GM12878 (cell line): Measurements from ENCODE around the gene ADPRS. TPM values are rescaled to one million over a fixed set of nuclear protein-coding genes. Genes with fewer than 3 reads are reported as not detected.

Experiments
- ATAC-seq: fragments of 200-7000 bp; cut with Tn5 transposase; 3 replicates; pipeline ENCODE4 v1.9.1; 2020; ENCODE audit warnings: mild to moderate bottlenecking, moderate library complexity
- BruUV-seq: library from RNA; stranded (reverse); fragments of 400-500 nt; replicated peaks from 2 replicates; lab custom pipeline; 2021; lab: Mats Ljungman, UMichigan
- CTCF ChIA-PET: fragments of 300-600 bp; sonication (Branson Sonifier 250); formaldehyde crosslinking; extraction: SDS; loops from one replicate; lab custom pipeline; 2021; ENCODE audit warnings: inconsistent platforms; lab: Yijun Ruan, JAX
- POLR2A ChIA-PET: fragments of 350-600 bp; formaldehyde crosslinking; extraction: SDS; loops from one replicate; lab custom pipeline; 2021; ENCODE audit warnings: inconsistent platforms; lab: Charles Lee
- RAD21 ChIA-PET: fragments of 300-600 bp; sonication (Branson Sonifier 250); formaldehyde crosslinking; loops from one replicate; lab custom pipeline; 2023; ENCODE audit warnings: antibody characterized with exemption; ENCODE audit not compliant: unreplicated experiment; lab: Charles Lee
- SMC1A ChIA-PET: fragments of 300-600 bp; sonication (Branson Sonifier 250); formaldehyde crosslinking; loops from one replicate; lab custom pipeline; 2023; ENCODE audit not compliant: unreplicated experiment, uncharacterized antibody; lab: Charles Lee
- DNase-seq: peaks from one replicate; pipeline ENCODE4 v3.0.0-alpha.2; 2011; ENCODE audit warnings: low read depth, low spot score
- FAIRE-seq: peaks from 3 replicates; lab custom pipeline; 2011; peaks lifted over from hg19 to GRCh38; lab: Jason Lieb, UNC
- H2AFZ ChIP-seq: 2 replicates; pipeline ENCODE4 v1.6.0; 2011; ENCODE audit warnings: low read depth, low read length, control low read depth; ENCODE audit not compliant: control insufficient read depth
- H3K27ac ChIP-seq: 2 replicates; pipeline ENCODE4 v1.5.1; 2011; ENCODE audit warnings: control low read depth; ENCODE audit not compliant: control insufficient read depth, insufficient read depth
- H3K27me3 ChIP-seq, 2 experiments: replicated peaks in 1 of 2; 2 replicates each; pipeline versions ENCODE4 v1.6.0 to v1.6.1; 2011; ENCODE audit warnings: low read length in 1 of 2; ENCODE audit not compliant: control insufficient read depth in 2 of 2, insufficient read depth in 2 of 2
- H3K36me3 ChIP-seq, 2 experiments: 2 replicates each; pipeline ENCODE4 v1.5.1; 2011; ENCODE audit warnings: low read length in 1 of 2; ENCODE audit not compliant: control insufficient read depth in 2 of 2, insufficient read depth in 2 of 2
- H3K4me1 ChIP-seq: 2 replicates; pipeline ENCODE4 v1.6.1; 2011; ENCODE audit warnings: mild to moderate bottlenecking, low read length, moderate library complexity, mixed read lengths; ENCODE audit not compliant: control insufficient read depth, insufficient read depth
- H3K4me2 ChIP-seq: 2 replicates; pipeline ENCODE4 v1.6.0; 2011; ENCODE audit warnings: control low read depth; ENCODE audit not compliant: control insufficient read depth, insufficient read depth
- H3K4me3 ChIP-seq: fragments of 200-600 bp; sonication (generic); 2 replicates; pipeline ENCODE4 v1.5.1; 2016
- H3K79me2 ChIP-seq: 2 replicates; pipeline ENCODE4 v1.6.0; 2011; ENCODE audit warnings: low read length; ENCODE audit not compliant: control insufficient read depth, insufficient read depth
- H3K9ac ChIP-seq: 2 replicates; pipeline ENCODE4 v1.8.0; 2011; ENCODE audit warnings: low read length, control low read depth, mixed read lengths; ENCODE audit not compliant: control insufficient read depth, insufficient read depth
- H3K9me3 ChIP-seq: replicated peaks from 3 replicates; pipeline ENCODE4 v1.5.1; 2011; ENCODE audit warnings: mild to moderate bottlenecking, low read length; ENCODE audit not compliant: control insufficient read depth, insufficient read depth
- H4K20me1 ChIP-seq: 2 replicates; pipeline ENCODE4 v1.6.0; 2011; ENCODE audit not compliant: control insufficient read depth, insufficient read depth
- FOS ChIP-seq: IDR thresholded peaks from 3 replicates; pipeline ENCODE4 v1.6.1; 2011; ENCODE audit warnings: borderline replicate concordance; ENCODE audit not compliant: insufficient read length; ENCODE audit errors: extremely low read depth
- MEF2A ChIP-seq: IDR thresholded peaks from 2 replicates; pipeline ENCODE4 v1.6.1; 2011; ENCODE audit warnings: low read depth, mild to moderate bottlenecking, low read length, moderate library complexity; ENCODE audit not compliant: insufficient read depth
- NFIC ChIP-seq: IDR thresholded peaks from 2 replicates; pipeline ENCODE4 v1.6.1; 2012; ENCODE audit warnings: low read depth, mild to moderate bottlenecking, inconsistent platforms, low read length, moderate library complexity
- NFYA ChIP-seq: IDR thresholded peaks from 2 replicates; pipeline ENCODE4 v1.6.1; 2011; ENCODE audit warnings: low read depth, mild to moderate bottlenecking, low read length, improper control_type of control experiment, borderline replicate concordance
- NRF1 ChIP-seq: conservative IDR thresholded peaks from 2 replicates; pipeline ENCODE4 v1.6.1; 2011; ENCODE audit warnings: mild to moderate bottlenecking, low read depth, low read length, improper control_type of control experiment
- SPI1 ChIP-seq: IDR thresholded peaks from 2 replicates; pipeline ENCODE4 v1.6.1; 2011; ENCODE audit warnings: low read depth, mild to moderate bottlenecking, low read length, moderate library complexity, borderline replicate concordance; ENCODE audit not compliant: insufficient read depth
- SUPT20H ChIP-seq: IDR thresholded peaks from 2 replicates; pipeline ENCODE4 v1.6.1; 2011; ENCODE audit warnings: low read depth, mild to moderate bottlenecking, low read length, moderate library complexity, borderline replicate concordance; ENCODE audit not compliant: control insufficient read depth
- ZSCAN29 ChIP-seq: fragments of 450-650 bp; IDR thresholded peaks from 2 replicates; pipeline ENCODE4 v1.6.1; 2017; ENCODE audit warnings: mild to moderate bottlenecking, moderate library complexity
- WGBS: methylation state at CpG from one replicate; pipeline ENCODE4 v1.1.6; 2016; ENCODE audit warnings: low lambda C conversion rate; ENCODE audit not compliant: insufficient replicate concordance, insufficient coverage; ENCODE audit errors: missing lambda C conversion rate; 5-methylcytosine and 5-hydroxymethylcytosine counted together
- in situ Hi-C: fragments of 300-500 bp; cut with MboI; formaldehyde crosslinking; loops from 9 replicates; pipeline ENCODE4 v1.14.3; 2018; ENCODE audit warnings: mixed read lengths
- intact Hi-C: fragments of 100-400 bp; cut with micrococcal nuclease; formaldehyde crosslinking; loops from one replicate; pipeline ENCODE4 v1.14.2; 2022; ENCODE audit not compliant: unreplicated experiment
- polyA plus RNA-seq, 11 experiments: library from polyadenylated mRNA; depleted of rRNA in 4 of 11; unstranded in 6 of 11; stranded (reverse) in 5 of 11; fragments of >200 nt; fragmentation: Nextera tagmentation in 4 of 11; fragmentation: Illumina TruSeq in 1 of 11; extraction: Ambion mirVana in 4 of 11; extraction: Trizol in 1 of 11; gene quantifications; 1 replicate in 1 of 11; 2 replicates in 10 of 11; pipeline versions ENCODE4 v1.2.1 to v1.2.3, GENCODE V29; 2011 to 2016; ENCODE audit warnings: inconsistent platforms in 2 of 11, missing spikeins in 2 of 11, low read depth in 1 of 11
- total RNA-seq, 4 experiments: library from RNA; depleted of rRNA in 3 of 4; stranded (reverse); fragments of >200 nt in 3 of 4; fragmentation: Illumina TruSeq in 1 of 4; extraction: Trizol in 1 of 4; gene quantifications; 2 replicates each; pipeline versions ENCODE4 v1.2.1 to v1.2.3, GENCODE V29; 2013 to 2021
- TF ChIP-seq, protein P1 (sequence below): IDR thresholded peaks from 2 replicates; pipeline ENCODE4 v1.6.1; 2012; ENCODE audit warnings: mild to moderate bottlenecking, low read depth, low read length
- TF ChIP-seq, protein P2 (sequence below): fragments of 450-650 bp; IDR thresholded peaks from 2 replicates; pipeline ENCODE4 v1.6.1; 2016; ENCODE audit warnings: mild to moderate bottlenecking, moderate library complexity, borderline replicate concordance
- TF ChIP-seq, protein P3 (sequence below): fragments of 450-650 bp; IDR thresholded peaks from 2 replicates; pipeline ENCODE4 v1.6.1; 2017; ENCODE audit warnings: low read depth, mild to moderate bottlenecking, moderate library complexity

Gene ADPRS
- total and polyA plus RNA-seq, 10 of the 15 experiments (the other 5 are each of a cell fraction or from before 2014, with no cell fraction given), result 7.6 to 57.6 (median 39.1) TPM

DNA sequence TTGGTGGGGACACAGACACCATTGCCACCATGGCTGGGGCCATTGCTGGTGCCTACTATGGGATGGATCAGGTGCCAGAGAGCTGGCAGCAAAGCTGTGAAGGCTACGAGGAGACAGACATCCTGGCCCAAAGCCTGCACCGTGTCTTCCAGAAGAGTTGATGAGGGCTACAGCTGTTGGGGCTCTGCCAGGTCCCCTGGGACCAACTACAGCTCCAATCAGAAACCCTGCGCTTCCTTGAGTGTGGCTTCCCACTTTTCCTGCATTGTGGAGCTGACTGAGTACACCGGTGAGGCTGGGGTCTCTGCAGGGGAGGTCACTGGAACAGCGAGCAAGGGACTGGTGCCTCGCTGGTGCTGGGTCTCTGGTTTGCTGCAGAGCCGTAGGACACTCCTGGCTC is 4.5 kb downstream of the ADPRS start:
- intact Hi-C loops, result no loop called here
- CTCF ChIA-PET, result interaction anchor here (1.0 kb wide), 1 partner anchor 42 kb away, joined by 5 read pairs; no protein-coding TSS in a partner anchor
- H3K79me2 ChIP-seq, result peaks cover 20% of the 10 kb centered on the region
- in situ Hi-C loops, result loop anchor here (5.0 kb wide), 2 partner anchors 49 to 94 kb away; no protein-coding TSS in a partner anchor
- no peaks in the 10 kb centered on the region for H4K20me1 ChIP-seq
- BruUV-seq, result no TSS peak
- no peak overlapping the region for H3K9ac ChIP-seq
- no peak overlapping the region for H3K4me3 ChIP-seq
- DNase-seq (no peak), ATAC-seq (no peak), FAIRE-seq (no peak)
- H3K4me2 ChIP-seq, result no peak overlapping the region
- no peaks in the 10 kb centered on the region for H3K27me3 ChIP-seq
- H3K36me3 ChIP-seq, result peaks cover 17 to 19% of the 10 kb centered on the region in 2 experiments
- H3K4me1 ChIP-seq, result no peaks in the 10 kb centered on the region; the same call in 1 of the 2 replicates
- 95% methylated on average over 7 of the region's 7 CpGs for WGBS
- SMC1A ChIA-PET, result interaction anchor here (1.3 kb wide), 1 partner anchor 56 kb away, joined by 3 read pairs; the partner anchor contains the start of gene TRAPPC3
- H2AFZ ChIP-seq, result no peak overlapping the region
- POLR2A ChIA-PET, result no interaction called here
- RAD21 ChIA-PET, result interaction anchor here (1.0 kb wide), 1 partner anchor 237 kb away, joined by 3 read pairs; no protein-coding TSS in a partner anchor
- no peaks in the 10 kb centered on the region for H3K9me3 ChIP-seq
- H3K27ac ChIP-seq, result no peak overlapping the region
- TF ChIP-seq NRF1 (no peak), ZSCAN29 (no peak), MEF2A (no peak), NFIC (no peak), SPI1 (no peak), NFYA (no peak), FOS (no peak), SUPT20H (no peak)
- TF ChIP-seq, protein P1, sequence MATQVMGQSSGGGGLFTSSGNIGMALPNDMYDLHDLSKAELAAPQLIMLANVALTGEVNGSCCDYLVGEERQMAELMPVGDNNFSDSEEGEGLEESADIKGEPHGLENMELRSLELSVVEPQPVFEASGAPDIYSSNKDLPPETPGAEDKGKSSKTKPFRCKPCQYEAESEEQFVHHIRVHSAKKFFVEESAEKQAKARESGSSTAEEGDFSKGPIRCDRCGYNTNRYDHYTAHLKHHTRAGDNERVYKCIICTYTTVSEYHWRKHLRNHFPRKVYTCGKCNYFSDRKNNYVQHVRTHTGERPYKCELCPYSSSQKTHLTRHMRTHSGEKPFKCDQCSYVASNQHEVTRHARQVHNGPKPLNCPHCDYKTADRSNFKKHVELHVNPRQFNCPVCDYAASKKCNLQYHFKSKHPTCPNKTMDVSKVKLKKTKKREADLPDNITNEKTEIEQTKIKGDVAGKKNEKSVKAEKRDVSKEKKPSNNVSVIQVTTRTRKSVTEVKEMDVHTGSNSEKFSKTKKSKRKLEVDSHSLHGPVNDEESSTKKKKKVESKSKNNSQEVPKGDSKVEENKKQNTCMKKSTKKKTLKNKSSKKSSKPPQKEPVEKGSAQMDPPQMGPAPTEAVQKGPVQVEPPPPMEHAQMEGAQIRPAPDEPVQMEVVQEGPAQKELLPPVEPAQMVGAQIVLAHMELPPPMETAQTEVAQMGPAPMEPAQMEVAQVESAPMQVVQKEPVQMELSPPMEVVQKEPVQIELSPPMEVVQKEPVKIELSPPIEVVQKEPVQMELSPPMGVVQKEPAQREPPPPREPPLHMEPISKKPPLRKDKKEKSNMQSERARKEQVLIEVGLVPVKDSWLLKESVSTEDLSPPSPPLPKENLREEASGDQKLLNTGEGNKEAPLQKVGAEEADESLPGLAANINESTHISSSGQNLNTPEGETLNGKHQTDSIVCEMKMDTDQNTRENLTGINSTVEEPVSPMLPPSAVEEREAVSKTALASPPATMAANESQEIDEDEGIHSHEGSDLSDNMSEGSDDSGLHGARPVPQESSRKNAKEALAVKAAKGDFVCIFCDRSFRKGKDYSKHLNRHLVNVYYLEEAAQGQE, result no peak
- TF ChIP-seq, protein P2, sequence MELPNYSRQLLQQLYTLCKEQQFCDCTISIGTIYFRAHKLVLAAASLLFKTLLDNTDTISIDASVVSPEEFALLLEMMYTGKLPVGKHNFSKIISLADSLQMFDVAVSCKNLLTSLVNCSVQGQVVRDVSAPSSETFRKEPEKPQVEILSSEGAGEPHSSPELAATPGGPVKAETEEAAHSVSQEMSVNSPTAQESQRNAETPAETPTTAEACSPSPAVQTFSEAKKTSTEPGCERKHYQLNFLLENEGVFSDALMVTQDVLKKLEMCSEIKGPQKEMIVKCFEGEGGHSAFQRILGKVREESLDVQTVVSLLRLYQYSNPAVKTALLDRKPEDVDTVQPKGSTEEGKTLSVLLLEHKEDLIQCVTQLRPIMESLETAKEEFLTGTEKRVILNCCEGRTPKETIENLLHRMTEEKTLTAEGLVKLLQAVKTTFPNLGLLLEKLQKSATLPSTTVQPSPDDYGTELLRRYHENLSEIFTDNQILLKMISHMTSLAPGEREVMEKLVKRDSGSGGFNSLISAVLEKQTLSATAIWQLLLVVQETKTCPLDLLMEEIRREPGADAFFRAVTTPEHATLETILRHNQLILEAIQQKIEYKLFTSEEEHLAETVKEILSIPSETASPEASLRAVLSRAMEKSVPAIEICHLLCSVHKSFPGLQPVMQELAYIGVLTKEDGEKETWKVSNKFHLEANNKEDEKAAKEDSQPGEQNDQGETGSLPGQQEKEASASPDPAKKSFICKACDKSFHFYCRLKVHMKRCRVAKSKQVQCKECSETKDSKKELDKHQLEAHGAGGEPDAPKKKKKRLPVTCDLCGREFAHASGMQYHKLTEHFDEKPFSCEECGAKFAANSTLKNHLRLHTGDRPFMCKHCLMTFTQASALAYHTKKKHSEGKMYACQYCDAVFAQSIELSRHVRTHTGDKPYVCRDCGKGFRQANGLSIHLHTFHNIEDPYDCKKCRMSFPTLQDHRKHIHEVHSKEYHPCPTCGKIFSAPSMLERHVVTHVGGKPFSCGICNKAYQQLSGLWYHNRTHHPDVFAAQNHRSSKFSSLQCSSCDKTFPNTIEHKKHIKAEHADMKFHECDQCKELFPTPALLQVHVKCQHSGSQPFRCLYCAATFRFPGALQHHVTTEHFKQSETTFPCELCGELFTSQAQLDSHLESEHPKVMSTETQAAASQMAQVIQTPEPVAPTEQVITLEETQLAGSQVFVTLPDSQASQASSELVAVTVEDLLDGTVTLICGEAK, result no peak
- TF ChIP-seq, protein P3, sequence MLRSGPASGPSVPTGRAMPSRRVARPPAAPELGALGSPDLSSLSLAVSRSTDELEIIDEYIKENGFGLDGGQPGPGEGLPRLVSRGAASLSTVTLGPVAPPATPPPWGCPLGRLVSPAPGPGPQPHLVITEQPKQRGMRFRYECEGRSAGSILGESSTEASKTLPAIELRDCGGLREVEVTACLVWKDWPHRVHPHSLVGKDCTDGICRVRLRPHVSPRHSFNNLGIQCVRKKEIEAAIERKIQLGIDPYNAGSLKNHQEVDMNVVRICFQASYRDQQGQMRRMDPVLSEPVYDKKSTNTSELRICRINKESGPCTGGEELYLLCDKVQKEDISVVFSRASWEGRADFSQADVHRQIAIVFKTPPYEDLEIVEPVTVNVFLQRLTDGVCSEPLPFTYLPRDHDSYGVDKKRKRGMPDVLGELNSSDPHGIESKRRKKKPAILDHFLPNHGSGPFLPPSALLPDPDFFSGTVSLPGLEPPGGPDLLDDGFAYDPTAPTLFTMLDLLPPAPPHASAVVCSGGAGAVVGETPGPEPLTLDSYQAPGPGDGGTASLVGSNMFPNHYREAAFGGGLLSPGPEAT, result no peak
